GM21619 (cell line): Measurements from ENCODE around the gene UBALD2.
"Not testable (repeated sequence)": the region's sequence is repeated elsewhere in the genome, so short reads cannot be mapped to it uniquely, and the experiment has no call there.

Experiments
- ATAC-seq: cut with Tn5 transposase; IDR thresholded peaks from one replicate; pipeline ENCODE4 v1.9.1; 2021; ENCODE audit not compliant: unreplicated experiment

UBALD2 gene

GRCh38 chr17:76263896-76264295, 1.3 kb upstream of the UBALD2 start:
- no peak for ATAC-seq

DNA sequence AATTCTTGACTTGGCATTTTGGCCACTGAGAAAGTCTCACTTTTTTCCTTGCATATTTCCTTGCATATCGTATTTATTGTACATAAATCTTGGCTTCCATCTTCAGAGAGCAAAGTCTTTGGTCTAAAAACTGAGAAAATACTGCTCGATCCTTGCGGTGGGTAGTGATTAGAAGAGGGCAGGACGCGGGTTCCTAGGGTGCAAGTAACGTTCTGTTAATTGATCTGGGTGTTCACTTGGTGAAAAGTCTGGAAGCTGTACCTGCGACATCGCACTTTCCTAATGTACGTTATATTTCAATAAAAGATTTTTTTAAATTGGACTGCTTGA, 758 bp upstream of the UBALD2 start:
- no peak for ATAC-seq

DNA sequence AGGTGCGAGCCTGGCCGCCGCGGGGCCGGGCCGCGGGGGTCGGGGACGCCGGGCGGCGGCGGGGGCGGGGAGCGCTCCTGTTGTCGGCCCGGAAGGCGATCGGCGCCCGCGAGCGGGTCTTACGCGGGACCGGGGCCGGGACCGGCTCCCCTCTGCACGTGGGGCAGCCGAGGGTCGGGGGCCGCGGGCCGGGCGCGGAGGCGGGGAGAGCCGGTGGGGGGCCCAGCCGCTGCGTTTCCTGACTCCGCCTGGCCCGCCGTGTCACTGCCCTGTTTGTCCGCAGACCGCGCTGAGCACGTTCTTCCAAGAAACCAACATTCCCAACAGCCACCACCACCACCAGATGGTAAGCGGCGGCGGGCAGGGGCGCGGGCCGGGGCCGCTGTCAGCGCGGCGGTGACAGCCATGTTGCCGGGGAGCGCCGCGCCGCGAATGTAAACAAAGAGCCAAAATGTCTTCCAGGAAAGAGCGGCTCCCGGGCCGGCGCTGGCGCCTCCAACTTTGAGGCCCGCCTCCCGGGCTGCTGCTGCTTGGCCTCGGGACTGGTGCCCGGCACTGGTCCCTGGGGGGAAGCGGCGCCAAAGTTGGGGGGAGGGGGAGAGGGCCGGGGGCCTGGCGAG, 586 bp downstream of the UBALD2 start:
- ATAC-seq, result no peak

DNA sequence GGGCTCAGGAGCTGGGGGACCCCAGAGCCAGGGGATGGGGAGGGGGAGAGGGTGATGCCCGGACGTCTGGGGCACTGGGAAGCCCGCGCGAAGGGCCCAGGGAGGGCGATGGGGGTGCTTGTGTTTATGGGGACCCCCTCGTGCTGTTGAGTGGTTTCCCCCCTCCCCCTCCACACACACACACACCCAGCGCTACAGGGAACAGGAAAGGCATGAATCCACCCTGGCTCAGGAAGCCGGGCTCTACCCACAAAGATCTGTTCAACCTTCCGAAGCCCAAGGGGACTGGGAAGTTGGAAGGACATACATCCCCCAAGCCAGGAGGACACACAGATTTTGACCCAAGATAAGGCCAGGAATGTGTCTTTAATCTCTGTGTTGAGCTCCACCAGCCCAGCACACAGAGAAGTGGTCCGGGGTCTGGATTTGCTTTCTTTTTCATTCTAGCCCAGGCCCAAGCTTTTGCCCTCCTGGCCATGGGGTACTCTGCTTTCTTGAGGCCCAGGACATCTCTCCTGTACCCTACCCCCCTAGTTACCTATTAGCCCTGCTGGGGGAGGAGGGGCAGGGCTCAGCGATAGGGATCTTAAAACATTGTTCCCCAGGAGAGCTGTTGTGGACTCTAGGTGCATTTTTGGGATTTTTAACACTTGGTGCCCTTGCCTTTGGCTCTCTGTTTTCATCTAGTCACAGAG, 1.2 kb downstream of the UBALD2 start:
- ATAC-seq, result no peak

DNA sequence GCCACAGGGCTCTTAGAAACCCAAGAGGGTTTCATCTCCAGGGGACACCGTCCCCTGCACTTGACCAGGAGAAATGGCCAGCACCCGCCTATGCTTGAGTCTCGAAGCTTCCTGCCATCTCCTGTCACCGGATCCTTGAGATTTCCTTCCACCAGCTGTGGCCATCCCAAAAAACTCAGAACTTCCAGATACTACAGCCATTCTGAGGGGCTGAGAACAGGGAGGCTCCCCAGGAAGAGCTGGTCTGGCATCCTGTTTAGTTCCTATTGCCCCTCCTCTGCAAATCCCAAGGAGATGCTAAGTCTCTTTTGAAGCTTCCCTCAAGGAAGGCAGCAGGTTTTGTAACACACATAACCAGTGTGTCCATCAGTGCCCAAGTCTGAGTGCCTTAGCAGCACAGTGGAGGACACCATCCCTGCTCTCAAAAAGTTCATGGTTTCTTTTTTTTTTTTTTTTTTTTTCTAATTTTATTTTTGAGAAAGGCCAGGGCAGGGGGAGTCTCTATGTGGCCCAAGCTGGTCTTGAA, 2.0 kb downstream of the UBALD2 start:
- ATAC-seq, result no peak

- ATAC-seq, result not testable (repeated sequence)
These were observed 2.4 kb downstream of the UBALD2 start for GRCh38 chr17:76267581-76268001.

- ATAC-seq, result no peak
These were observed 3.0 kb downstream of the UBALD2 start for GRCh38 chr17:76268015-76268749.

DNA sequence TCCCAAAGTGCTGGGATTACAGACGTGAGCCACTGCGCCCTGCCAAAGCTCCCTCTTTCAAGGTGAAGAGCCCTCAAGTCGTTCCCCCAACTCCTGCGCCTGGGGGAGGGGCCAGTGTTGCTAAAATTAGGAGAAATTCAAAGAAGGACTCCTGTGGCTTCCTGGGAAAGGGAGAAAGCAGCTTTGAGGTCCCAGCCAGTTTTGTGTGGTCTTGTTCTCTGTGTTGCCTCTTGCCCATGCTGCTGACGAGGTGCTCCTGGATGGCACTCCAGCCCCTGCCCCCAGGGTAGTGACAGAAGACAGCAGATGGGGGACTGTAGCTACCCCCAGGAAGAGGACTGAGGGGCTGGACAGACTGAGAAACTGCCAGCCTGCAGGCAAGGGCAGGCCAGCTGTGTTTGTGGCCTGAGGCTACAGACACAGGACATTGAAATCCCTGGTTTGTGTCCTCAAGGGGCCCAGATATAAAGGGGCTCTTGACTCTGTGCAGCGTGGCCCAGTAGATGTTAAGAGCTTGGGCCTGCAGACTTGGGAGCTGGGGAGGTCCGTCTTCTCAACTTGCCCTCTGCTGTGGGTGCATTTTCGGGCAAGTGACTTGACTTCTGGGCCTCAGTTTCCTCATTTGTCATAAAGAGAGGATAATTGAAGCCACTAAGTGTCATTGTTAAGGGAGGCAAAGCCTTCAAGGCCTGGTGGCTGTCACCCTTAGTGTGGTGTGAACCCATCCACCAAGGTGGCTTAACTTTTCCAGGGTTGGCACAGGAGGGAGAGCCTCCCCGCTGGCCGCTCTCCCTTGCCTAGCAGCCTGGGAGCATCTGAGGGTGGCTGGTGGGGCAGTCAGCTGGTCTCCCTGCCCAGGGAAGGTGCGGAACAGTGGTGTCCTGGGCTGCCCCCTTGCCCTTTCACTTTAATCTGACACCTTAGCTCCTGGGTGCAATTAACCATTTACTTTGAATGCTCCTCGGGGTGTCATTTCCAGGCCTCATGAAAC, 4.1 kb downstream of the UBALD2 start:
- no peak for ATAC-seq

GRCh38 chr17:76270127-76270592, 5.0 kb downstream of the UBALD2 start:
- no peak for ATAC-seq

DNA sequence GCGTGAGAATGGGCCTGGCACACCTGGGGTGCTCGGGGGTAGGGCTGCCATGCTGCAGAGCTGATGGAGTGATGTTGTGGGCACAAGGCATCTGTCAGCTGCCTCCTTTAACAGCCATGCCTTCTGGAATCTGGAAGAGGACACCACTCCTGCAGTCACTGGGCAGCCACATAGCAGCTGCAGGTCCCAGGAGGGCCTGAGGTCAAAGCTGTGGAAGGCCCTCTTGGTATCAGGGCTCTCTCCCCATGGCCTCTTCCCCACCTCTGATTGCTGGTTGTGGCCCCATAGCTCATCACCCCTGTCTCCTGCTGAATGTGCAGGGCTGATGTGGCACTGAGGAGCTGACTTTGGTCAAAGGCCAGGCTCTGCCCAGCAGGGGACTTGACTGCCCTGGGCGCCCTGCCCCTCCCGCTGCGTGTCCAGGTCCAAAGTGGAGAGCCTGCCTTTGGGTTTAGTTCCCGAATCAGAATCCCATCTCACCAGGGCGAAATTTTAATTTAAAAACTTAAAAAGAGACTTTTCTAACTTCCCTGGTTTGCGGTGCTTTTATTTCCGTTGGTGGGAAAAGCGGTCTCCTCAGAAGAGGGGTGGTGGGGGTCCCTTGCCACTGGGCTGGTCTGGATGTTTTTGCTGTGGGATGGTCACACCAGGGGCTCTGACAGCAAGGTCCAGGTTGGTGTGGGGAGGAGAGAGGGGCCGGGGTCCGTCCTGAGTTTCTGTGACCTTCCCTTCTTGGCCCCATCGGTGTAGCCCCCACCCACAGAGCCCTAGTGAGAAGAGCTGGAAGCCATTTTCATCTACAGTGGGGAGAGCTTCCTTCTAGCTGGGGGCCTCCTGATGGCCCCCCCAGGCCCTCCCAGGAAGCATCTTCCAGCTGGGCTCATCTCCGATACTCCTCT, 5.9 kb downstream of the UBALD2 start:
- ATAC-seq, result peak; percentile 0

DNA sequence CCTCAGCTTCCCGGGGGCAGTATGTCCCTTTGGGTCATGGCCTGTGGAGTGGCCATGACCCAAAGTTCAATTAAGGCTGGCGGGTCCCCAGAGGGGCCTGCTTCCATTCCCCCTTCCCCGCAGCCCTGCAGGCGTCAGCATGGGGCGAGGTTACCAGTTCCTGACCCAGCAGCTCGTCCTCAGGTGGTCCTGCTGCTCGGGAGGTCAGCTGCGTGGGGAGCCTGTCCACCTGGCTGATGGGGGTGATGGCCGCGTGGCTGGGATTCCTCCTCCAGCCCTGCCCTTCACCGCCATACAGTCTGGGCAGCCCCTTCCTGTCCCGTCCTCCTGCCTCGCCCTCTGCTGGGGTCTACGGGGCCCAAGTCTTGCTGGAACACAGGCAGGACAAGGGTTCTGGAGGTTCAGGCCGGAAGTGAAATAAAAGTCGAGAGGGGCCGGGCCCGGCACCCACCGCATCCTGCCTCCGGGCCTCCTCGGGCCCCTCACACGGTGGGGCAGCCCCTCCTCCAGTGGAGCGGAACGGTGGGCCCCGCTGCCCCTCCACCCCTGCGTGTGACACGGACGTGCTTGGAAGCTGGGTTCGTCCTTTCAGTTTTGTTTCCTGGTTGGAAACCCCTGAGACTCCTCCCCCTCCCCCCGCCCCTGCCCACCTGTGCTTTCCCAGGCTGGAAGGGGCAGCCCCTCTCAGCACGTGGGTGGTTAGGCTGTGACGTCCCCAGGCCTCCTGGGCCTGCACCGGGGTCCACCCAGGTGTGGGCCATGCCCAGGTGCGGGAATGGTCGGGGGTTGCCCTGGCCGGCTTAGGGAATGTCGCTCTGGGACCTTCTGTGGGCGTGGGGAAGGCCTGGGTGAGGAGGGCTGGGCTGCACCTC, 6.8 kb downstream of the UBALD2 start:
- ATAC-seq, result peak; percentile 48

DNA sequence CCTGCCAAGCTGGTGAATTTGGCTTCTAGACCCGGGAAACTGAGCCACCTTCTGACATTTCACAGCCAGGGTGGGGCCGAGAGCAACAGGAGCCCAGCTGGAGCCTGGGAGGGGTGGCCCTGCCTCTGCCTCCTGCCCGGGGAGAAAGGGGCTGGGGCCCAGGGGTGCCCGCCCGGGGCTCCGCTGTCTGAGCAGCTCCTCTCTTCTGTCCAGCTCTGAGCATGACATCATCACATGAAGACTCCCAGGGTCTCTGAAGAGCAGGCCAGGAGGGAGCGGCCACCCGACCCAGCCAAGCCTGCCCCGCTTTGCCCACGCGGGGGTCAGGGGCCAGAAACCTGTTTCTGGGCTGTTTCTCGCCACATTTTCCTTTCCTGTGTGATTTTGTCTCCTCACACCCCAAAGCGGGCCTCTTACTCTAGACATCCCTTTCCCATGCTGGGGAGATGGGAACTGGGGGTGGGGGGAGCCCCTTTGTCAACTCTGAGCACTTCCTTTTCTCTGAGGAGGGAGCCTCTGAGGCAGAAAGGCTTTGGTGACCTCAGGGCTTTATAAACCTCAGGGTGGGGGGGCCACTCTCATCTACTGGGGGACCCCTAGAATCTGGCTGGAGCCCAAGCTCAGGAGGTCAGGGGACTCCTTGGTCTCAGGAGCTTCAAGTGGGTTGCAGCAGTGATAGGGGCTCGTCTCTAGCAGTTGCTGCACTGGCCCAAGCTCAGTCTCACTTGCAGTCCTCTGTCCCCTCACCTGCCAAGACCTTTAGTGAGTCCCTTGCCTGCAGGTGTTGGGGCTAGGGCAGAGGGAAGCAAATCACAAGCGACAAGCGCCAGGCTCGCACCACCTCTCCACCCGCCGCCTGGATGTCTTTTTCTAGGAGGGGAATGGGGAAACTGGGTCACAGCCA, 7.6 kb downstream of the UBALD2 start:
- ATAC-seq, result peak; percentile 15

- ATAC-seq, result no peak
These were observed 8.4 kb downstream of the UBALD2 start for GRCh38 chr17:76273445-76274111.

GRCh38 chr17:76274112-76274956, 9.2 kb downstream of the UBALD2 start:
- ATAC-seq, result no peak

DNA sequence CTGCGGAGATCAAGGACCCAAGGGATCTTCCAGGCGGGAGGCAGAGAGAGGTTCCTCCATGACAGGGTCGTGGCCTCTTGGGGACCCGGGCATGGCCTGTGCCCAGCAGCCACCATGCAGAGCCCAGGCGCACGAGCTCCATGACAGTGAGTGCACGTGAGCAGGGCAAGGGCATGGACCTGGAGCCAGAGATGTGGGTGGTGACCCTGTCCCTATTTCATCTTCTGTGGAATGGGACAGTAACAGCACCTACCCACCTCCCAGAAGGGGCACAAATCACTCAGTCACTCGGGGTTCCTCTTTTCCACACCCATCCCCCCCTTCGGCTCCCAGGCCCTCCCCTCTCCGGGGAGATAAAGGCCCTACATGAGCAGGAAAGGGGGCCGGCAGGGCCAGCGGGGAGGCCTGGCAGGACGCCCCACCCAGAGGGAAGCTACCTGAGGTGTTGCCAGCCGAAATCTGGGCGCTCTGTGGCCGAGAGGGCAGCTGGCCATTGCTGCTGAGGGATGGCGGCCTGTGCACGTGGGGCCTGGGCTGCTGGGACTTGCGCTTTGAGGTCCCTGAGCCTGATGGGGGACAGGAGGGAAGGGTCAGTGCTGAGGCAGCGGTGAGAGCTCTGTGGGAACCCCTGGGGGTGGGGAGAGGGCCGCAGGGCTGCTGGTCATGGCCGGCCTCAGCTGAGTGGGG, 10.4 kb downstream of the UBALD2 start:
- no peak for ATAC-seq

DNA sequence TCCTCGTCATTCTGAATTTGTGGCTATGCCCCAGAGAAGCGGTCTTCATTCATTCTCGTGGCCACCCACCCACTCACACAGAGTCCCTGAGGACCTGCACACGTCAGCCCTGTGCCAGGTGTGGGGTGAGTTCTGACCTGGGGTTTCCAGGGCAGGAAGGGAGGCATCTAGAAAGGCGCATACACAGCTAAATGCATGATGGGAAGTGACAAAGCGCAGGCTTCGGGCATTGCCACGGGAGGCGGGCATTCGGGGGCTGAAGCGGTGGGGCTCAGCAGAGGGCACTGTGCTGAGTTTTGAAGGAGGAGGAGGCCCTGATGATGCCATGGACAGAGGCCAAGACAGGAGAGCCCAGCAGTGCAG, 10.9 kb downstream of the UBALD2 start:
- ATAC-seq, result no peak
